Peyer's patch (tissue), 4 donors: ENCODE data around the gene PLS1. TPM values are rescaled to one million over a fixed set of nuclear protein-coding genes. Genes with fewer than 3 reads are reported as not detected.

Experiments used
- DNase-seq, 3 donors: peaks; one replicate each; pipeline ENCODE4 v3.0.0-alpha.2; 2017 to 2019
- H3K27ac ChIP-seq, 4 donors: fragments of 200-600 bp; sonication (generic); one replicate each; pipeline ENCODE4 v1.5.1; 2016 to 2019
- H3K27me3 ChIP-seq, 2 donors: fragments of 200-600 bp; sonication (generic); one replicate each; pipeline ENCODE4 v1.5.1; 2019
- H3K36me3 ChIP-seq, 3 donors: fragments of 200-600 bp; sonication (generic); one replicate each; pipeline ENCODE4 v1.5.1; 2016 to 2019
- H3K4me1 ChIP-seq, 4 donors: fragments of 200-600 bp; sonication (generic); one replicate each; pipeline ENCODE4 v1.5.1; 2016 to 2019
- H3K4me3 ChIP-seq, 4 donors: fragments of 200-600 bp; sonication (generic); 1 replicate in 3 of 4; 2 replicates in 1 of 4; pipeline ENCODE4 v1.5.1; 2016 to 2019; ENCODE audit warnings: mild to moderate bottlenecking in 1 of 4
- H3K9me3 ChIP-seq, 4 donors: fragments of 200-600 bp; sonication (generic); one replicate each; pipeline ENCODE4 v1.5.1; 2016 to 2019; ENCODE audit warnings: mild to moderate bottlenecking in 1 of 4
- CTCF ChIP-seq, 6 experiments: fragments of 450-650 bp in 4 of 6; fragments of 200-600 bp in 2 of 6; sonication (generic) in 1 of 6; IDR thresholded peaks; one replicate each; pipeline ENCODE4 v1.5.1; 2017 to 2019; ENCODE audit warnings: antibody characterized with exemption in 6 of 6, mild to moderate bottlenecking in 3 of 6, moderate library complexity in 1 of 6
- POLR2A ChIP-seq, 2 donors: fragments of 450-650 bp; IDR thresholded peaks; one replicate each; pipeline ENCODE4 v1.5.1; 2017; ENCODE audit warnings: antibody characterized with exemption in 2 of 2, mild to moderate bottlenecking in 2 of 2, moderate library complexity in 2 of 2
- total RNA-seq, 4 donors: library from RNA; depleted of rRNA; stranded (reverse); fragments of >200 nt; gene quantifications; one replicate each; pipeline ENCODE4 v1.1.0, GENCODE V29; 2016

PLS1 gene
- total RNA-seq, 4 donors from 2014 or later, result 48.7 to 661 (median 328) TPM

GRCh38 chr3:142648950-142649349 is 52.8 kb downstream of the PLS1 start:
- H3K27me3 ChIP-seq, result no peaks in the 10 kb centered on the region
- no peak for TF ChIP-seq POLR2A (IDR thresholded peaks at IDR 0.05)
- no peak for DNase-seq
- H3K4me3 ChIP-seq, result no peak overlapping the region
- H3K36me3 ChIP-seq, result peaks cover 0 to 7% (median 0%) of the 10 kb centered on the region in 3 donors
- H3K4me1 ChIP-seq, result peaks cover 0 to 23% (median 0%) of the 10 kb centered on the region in 4 donors
- H3K9me3 ChIP-seq, result no peaks in the 10 kb centered on the region
- H3K27ac ChIP-seq, result peak overlapping the region in 2 of 4 donors; percentile 45 to 55

- TF ChIP-seq CTCF (IDR thresholded peaks at IDR 0.05) (no peak), POLR2A (IDR thresholded peaks at IDR 0.05) (no peak)
- peaks cover 0 to 20% (median 0%) of the 10 kb centered on the region in 4 donors for H3K4me1 ChIP-seq
- DNase-seq, result no peak
- H3K9me3 ChIP-seq, result no peaks in the 10 kb centered on the region
- peaks cover 0 to 7% (median 0%) of the 10 kb centered on the region in 3 donors for H3K36me3 ChIP-seq
- no peak overlapping the region for H3K4me3 ChIP-seq
- H3K27me3 ChIP-seq, result no peaks in the 10 kb centered on the region
- no peak overlapping the region for H3K27ac ChIP-seq
Observed at GRCh38 chr3:142650001-142650693, 54.0 kb downstream of the PLS1 start.

GRCh38 chr3:142651711-142652110 is 55.5 kb downstream of the PLS1 start:
- H3K36me3 ChIP-seq, result peaks cover 0 to under 1% (median 0%) of the 10 kb centered on the region in 3 donors
- peaks cover 0 to 9% (median 0%) of the 10 kb centered on the region in 4 donors for H3K4me1 ChIP-seq
- H3K27ac ChIP-seq, result no peak overlapping the region
- no peaks in the 10 kb centered on the region for H3K9me3 ChIP-seq
- H3K4me3 ChIP-seq, result no peak overlapping the region
- no peak for TF ChIP-seq POLR2A (IDR thresholded peaks at IDR 0.05)
- no peak for TF ChIP-seq CTCF (IDR thresholded peaks at IDR 0.05)
- DNase-seq, result no peak
- H3K27me3 ChIP-seq, result no peaks in the 10 kb centered on the region

GRCh38 chr3:142652826-142653292 is 56.7 kb downstream of the PLS1 start:
- no peaks in the 10 kb centered on the region for H3K9me3 ChIP-seq
- H3K27me3 ChIP-seq, result no peaks in the 10 kb centered on the region
- no peak overlapping the region for H3K27ac ChIP-seq
- DNase-seq, result no peak
- no peak overlapping the region for H3K4me3 ChIP-seq
- H3K4me1 ChIP-seq, result peaks cover 0 to 7% (median 0%) of the 10 kb centered on the region in 4 donors
- H3K36me3 ChIP-seq, result peaks cover 0 to 2% (median 0%) of the 10 kb centered on the region in 3 donors
- no peak for TF ChIP-seq CTCF (IDR thresholded peaks at IDR 0.05)

GRCh38 chr3:142656575-142656974 is 60.4 kb downstream of the PLS1 start:
- Histone ChIP-seq H3K27ac (no peak overlapping the region), H3K4me3 (no peak overlapping the region), H3K36me3 (peaks cover 0 to 2% (median 0%) of the 10 kb centered on the region in 3 donors), H3K9me3 (no peaks in the 10 kb centered on the region), H3K4me1 (no peaks in the 10 kb centered on the region), H3K27me3 (no peaks in the 10 kb centered on the region)
- no peak for DNase-seq
- TF ChIP-seq CTCF (IDR thresholded peaks at IDR 0.05), result no peak
- no peak for TF ChIP-seq POLR2A (IDR thresholded peaks at IDR 0.05)

GRCh38 chr3:142657033-142657432 is 60.8 kb downstream of the PLS1 start:
- TF ChIP-seq CTCF (IDR thresholded peaks at IDR 0.05) (no peak), POLR2A (IDR thresholded peaks at IDR 0.05) (no peak)
- H3K4me1 ChIP-seq, result no peaks in the 10 kb centered on the region
- no peak for DNase-seq
- peaks cover 0 to 2% (median 0%) of the 10 kb centered on the region in 3 donors for H3K36me3 ChIP-seq
- H3K27ac ChIP-seq, result no peak overlapping the region
- no peaks in the 10 kb centered on the region for H3K27me3 ChIP-seq
- H3K4me3 ChIP-seq, result no peak overlapping the region
- no peaks in the 10 kb centered on the region for H3K9me3 ChIP-seq
